Measurements from ENCODE around the gene BMI1.

- TF ChIP-seq, protein P1, sequence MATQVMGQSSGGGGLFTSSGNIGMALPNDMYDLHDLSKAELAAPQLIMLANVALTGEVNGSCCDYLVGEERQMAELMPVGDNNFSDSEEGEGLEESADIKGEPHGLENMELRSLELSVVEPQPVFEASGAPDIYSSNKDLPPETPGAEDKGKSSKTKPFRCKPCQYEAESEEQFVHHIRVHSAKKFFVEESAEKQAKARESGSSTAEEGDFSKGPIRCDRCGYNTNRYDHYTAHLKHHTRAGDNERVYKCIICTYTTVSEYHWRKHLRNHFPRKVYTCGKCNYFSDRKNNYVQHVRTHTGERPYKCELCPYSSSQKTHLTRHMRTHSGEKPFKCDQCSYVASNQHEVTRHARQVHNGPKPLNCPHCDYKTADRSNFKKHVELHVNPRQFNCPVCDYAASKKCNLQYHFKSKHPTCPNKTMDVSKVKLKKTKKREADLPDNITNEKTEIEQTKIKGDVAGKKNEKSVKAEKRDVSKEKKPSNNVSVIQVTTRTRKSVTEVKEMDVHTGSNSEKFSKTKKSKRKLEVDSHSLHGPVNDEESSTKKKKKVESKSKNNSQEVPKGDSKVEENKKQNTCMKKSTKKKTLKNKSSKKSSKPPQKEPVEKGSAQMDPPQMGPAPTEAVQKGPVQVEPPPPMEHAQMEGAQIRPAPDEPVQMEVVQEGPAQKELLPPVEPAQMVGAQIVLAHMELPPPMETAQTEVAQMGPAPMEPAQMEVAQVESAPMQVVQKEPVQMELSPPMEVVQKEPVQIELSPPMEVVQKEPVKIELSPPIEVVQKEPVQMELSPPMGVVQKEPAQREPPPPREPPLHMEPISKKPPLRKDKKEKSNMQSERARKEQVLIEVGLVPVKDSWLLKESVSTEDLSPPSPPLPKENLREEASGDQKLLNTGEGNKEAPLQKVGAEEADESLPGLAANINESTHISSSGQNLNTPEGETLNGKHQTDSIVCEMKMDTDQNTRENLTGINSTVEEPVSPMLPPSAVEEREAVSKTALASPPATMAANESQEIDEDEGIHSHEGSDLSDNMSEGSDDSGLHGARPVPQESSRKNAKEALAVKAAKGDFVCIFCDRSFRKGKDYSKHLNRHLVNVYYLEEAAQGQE (IDR thresholded peaks at IDR 0.05; ENCODE audit: insufficient replicate concordance, low read depth), result no peak
- no peak for TF ChIP-seq CTCF (IDR thresholded peaks at IDR 0.05; ENCODE audit: insufficient read depth, low read length)
Observed at GRCh38 chr10:22278441-22278782, 42.5 kb upstream of the BMI1 start.

All from HL-60 (cell line).